DOHH2 (cell line): ENCODE results near the gene ZRANB1.

Experiments
- CTCF ChIP-seq: fragments of 200-600 bp; sonication (generic); IDR thresholded peaks from one replicate; pipeline ENCODE4 v1.5.1; 2014; ENCODE audit warnings: antibody characterized with exemption, mild to moderate bottlenecking, low read depth, low read length; ENCODE audit not compliant: poor library complexity, severe bottlenecking
- EZH2phosphoT487 ChIP-seq: fragments of 200-600 bp; sonication (generic); IDR thresholded peaks from 2 replicates; pipeline ENCODE4 v1.6.1; 2017; ENCODE audit warnings: borderline replicate concordance, mild to moderate bottlenecking, antibody characterized with exemption, low read length, moderate library complexity, mixed read lengths

GRCh38 chr10:124997306-124997705, 55.4 kb downstream of the ZRANB1 start:
- TF ChIP-seq CTCF (no peak), EZH2phosphoT487 (no peak)
